ENCODE data around the gene UROC1. TPM values are rescaled to one million over a fixed set of nuclear protein-coding genes. Genes with fewer than 3 reads are reported as not detected.

UROC1 gene
- total and polyA plus RNA-seq, 2 of the 4 experiments (the other 2 are of a cell fraction): not detected

GRCh38 chr3:126447456-126448106, 70.0 kb downstream of the UROC1 start:
- no TSS peak for BruUV-seq (replicated peaks)
- H2BK120ac ChIP-seq (ENCODE audit: low read depth, low read length): no peak overlapping the region
- no peak overlapping the region for H3K23ac ChIP-seq (ENCODE audit: low read depth, low read length)
- ChIA-PET POLR2A (ENCODE audit: unreplicated experiment) (no interaction called here), CTCF (no interaction called here)
- H4K20me1 ChIP-seq (ENCODE audit: insufficient read depth, low read length): peaks cover 11% of the 10 kb centered on the region; the same call in 1 of the 2 replicates
- intact Hi-C loops (cut with micrococcal nuclease) (no loop called here), dilution Hi-C loops (cut with HindIII; ENCODE audit: low sequenced_read_pairs, unreplicated experiment) (no loop called here), in situ Hi-C loops (cut with MboI; ENCODE audit: low sequenced_read_pairs) (no loop called here)
- WGBS, 2 experiments (ENCODE audit: extremely low coverage in 2 of 2, insufficient read length in 1 of 2): 63% methylated on average over 8 of the region's 12 CpGs; no CpG with 5 or more reads in 1 of the 2 experiments
- H3K4ac ChIP-seq (ENCODE audit: low read depth, low read length): no peak overlapping the region
- H3K56ac ChIP-seq (ENCODE audit: extremely low read depth, insufficient read depth, low read length): no peak overlapping the region
- peaks cover 9% of the 10 kb centered on the region for H3K4me1 ChIP-seq (ENCODE audit: control insufficient read depth, insufficient read depth, low read length)
- H4K91ac ChIP-seq (ENCODE audit: insufficient read depth, low read depth, low read length): no peak overlapping the region
- no peak overlapping the region for H4K8ac ChIP-seq (ENCODE audit: low read depth in 2 of 2, low read length in 2 of 2)
- TF ChIP-seq MAZ (IDR thresholded peaks at IDR 0.05; ENCODE audit: borderline replicate concordance, low read depth, low read length) (no peak), MAFK (IDR thresholded peaks at IDR 0.05; ENCODE audit: low read depth, low read length) (no peak), RAD21 (IDR thresholded peaks at IDR 0.05; ENCODE audit: low read length) (no peak), MXI1 (IDR thresholded peaks at IDR 0.05; ENCODE audit: borderline replicate concordance, low read depth, low read length) (no peak), RCOR1 (IDR thresholded peaks at IDR 0.05; ENCODE audit: insufficient replicate concordance, low read length) (no peak), NFE2L2 (IDR thresholded peaks at IDR 0.05; ENCODE audit: low read depth, low read length) (no peak), RFX5 (IDR thresholded peaks at IDR 0.05; ENCODE audit: low read depth, low read length) (no peak)
- DNase-seq: peak; percentile 13
- peaks cover 0 to 8% of the 10 kb centered on the region in 2 experiments; a peak in 3 of 4 replicates for H3K79me1 ChIP-seq (ENCODE audit: low read depth in 1 of 2, low read length in 2 of 2)
- no peaks in the 10 kb centered on the region for H3K27me3 ChIP-seq (ENCODE audit: control insufficient read depth, insufficient read depth, low read length)
- H3K18ac ChIP-seq (ENCODE audit: low read depth, low read length): no peak overlapping the region
- no peak overlapping the region for H3K9ac ChIP-seq (ENCODE audit: low read depth, low read length)
- H3K4me3 ChIP-seq (ENCODE audit: insufficient read depth, low read depth, low read length): no peak overlapping the region
- H2AK5ac ChIP-seq (ENCODE audit: low read depth, low read length): no peak overlapping the region
- peaks cover 11% of the 10 kb centered on the region for H3K36me3 ChIP-seq (ENCODE audit: control insufficient read depth, insufficient read depth, low read length)
- H3K9me3 ChIP-seq (ENCODE audit: control insufficient read depth, insufficient read depth, low read length): no peaks in the 10 kb centered on the region
- H2BK15ac ChIP-seq (ENCODE audit: low read depth, low read length): no peak overlapping the region
- H3K4me2 ChIP-seq (ENCODE audit: low read depth, low read length): no peak overlapping the region; the same call in 1 of the 2 replicates
- no peak overlapping the region for H2BK20ac ChIP-seq (ENCODE audit: low read depth, low read length)
- H3K27ac ChIP-seq (ENCODE audit: insufficient read depth, low read length): no peak overlapping the region
- H3K14ac ChIP-seq (replicated peaks; ENCODE audit: low read depth, low read length): no peak overlapping the region
- H3K9me1 ChIP-seq (ENCODE audit: insufficient read depth, low read length): peaks cover 19% of the 10 kb centered on the region; the same call in 1 of the 2 replicates
- ATAC-seq (ENCODE audit: low read depth): no peak; the same call in 1 of the 2 replicates
- H2AFZ ChIP-seq (replicated peaks; ENCODE audit: low read length, poor library complexity): no peak overlapping the region
- H4K5ac ChIP-seq (ENCODE audit: low read depth, low read length): no peak overlapping the region
- peak overlapping the region; percentile 21 for H2AK9ac ChIP-seq (replicated peaks; ENCODE audit: low read depth, low read length, poor library complexity)
- no peak overlapping the region for H2BK5ac ChIP-seq (ENCODE audit: low read depth, low read length, poor library complexity, severe bottlenecking)
